Measurements from ENCODE around the gene ERC1.

ERC1 gene

GRCh38 chr12:1499351-1499750 is 508.3 kb downstream of the ERC1 start:
- no peak for FAIRE-seq

DNA sequence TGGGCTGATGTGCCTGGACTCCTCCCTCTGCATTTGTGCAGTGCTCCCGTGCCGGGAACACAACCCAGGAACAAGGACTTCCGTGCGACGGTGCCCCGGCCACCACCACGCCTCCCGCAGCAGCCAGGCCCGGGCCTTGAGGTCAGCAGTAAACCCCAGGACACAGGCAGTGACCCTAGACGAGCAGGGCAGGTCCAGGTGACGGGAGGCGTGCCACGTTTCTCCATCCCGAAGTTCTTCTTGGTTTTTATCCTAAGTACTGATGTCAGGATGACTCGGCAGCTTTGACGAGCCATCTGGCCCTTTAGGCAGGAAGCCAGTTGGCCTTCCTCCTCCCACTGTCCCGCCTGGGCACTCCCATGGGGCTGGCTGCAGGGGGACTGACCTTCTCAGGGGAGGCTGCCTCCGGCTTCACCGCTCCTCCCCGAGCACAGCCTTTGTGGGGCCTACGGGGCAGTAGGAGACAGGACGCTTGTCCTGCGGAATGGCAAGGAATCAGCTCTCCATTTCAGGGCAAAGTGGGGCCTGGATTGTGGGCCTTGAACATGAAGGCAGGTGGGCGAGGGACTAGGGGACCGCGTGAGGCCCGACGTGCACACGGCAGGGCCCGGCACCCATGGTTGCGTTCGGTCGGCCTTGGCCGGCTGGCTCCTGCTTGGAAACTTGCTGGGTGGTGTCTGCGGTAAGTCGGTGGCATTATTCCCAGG is 509.2 kb downstream of the ERC1 start:
- no peak for FAIRE-seq

- no peak for FAIRE-seq
These were observed 510.0 kb downstream of the ERC1 start for GRCh38 chr12:1501001-1501400.

GRCh38 chr12:1501695-1502378 is 510.8 kb downstream of the ERC1 start:
- no peak for FAIRE-seq

GRCh38 chr12:1502379-1502720 is 511.3 kb downstream of the ERC1 start:
- FAIRE-seq = no peak

DNA sequence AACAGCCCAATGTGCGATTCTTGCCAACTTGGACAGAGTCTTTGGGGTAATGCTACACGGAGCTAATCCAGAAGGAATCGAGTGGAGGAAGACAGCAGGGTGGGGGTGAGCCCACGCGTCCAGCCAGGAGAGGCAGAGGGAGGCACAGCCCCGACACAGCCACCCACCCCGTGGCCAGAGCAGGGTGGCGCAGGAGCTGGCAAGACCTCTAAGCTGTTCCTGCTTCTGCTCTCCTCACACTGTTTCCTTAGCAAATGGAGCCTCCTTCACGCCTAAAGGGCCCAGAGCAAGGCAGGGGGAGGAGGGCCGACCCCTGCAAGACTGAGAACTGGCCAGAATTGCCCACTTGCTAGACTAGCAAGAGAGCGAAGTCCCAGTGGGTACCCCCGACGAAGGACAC is 511.8 kb downstream of the ERC1 start:
- no peak for FAIRE-seq

DNA sequence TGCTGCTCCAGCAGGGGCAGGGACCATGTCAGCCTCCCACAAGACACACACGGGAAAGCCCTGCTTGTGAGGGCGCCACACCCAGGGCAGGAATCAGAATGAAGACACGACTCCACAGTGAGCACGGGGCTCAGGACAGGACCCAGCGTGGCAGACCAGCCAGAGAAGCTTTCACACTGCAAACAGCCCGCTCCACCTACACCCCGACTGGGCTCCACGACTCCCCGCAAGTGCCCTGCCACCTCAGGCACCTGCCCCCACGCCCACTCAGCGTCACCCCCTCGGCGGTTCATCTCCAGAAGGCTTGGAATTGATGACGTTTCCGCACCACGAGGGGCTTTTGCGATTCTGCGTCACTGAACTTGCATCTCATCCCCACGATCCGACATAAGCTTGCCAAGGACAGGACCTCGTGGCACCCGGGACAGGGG is 512.3 kb downstream of the ERC1 start:
- no peak for FAIRE-seq

DNA sequence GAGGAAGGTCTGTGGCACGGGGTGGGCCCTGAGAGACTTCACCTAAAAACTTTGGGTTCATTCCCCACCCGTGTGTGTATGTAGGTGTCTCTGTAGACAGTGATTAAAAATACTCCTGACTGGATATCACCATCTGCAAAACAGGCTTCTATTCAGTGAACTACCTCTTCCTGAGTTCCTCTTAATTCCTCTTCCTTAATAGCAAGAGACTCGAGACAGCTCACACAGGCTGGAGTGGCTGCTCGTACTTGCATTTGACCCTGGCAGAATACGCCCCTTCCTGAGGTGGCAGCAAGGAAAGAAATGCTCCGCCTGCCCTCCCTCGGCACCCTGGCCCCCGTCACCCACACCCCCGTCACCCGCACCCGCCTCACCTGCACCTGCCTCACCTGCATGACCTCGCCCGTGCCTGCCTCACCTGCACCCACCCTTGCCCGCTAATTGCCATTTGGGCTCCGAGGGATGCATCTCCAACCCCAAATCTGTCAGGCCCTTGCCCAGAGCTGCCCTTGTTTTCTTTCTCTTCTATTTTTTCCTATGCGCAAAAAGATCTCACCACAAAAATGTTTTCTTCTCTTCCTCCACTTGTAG is 513.4 kb downstream of the ERC1 start:
- FAIRE-seq = no peak

- FAIRE-seq = no peak
These were observed 513.9 kb downstream of the ERC1 start for GRCh38 chr12:1504895-1505311.

DNA sequence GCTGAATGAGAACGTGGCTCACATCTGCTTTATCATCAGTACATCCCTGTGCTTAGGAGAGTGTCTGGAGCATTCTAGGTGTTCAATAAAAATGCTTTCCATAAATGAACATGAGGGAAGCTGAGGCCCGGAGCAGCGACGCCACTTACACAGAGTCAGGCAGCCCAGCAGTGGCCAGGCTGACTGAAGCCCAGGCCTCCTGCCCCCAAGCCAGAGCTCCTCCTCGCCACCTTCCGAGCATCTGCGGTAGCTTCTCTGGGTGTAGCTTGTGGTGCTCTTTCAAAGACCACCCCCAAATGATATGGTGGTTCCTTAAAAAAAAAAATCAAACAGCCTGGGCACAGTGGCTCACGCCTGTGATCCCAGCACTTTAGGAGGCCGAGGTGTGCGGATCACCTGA is 514.6 kb downstream of the ERC1 start:
- FAIRE-seq = no peak

DNA sequence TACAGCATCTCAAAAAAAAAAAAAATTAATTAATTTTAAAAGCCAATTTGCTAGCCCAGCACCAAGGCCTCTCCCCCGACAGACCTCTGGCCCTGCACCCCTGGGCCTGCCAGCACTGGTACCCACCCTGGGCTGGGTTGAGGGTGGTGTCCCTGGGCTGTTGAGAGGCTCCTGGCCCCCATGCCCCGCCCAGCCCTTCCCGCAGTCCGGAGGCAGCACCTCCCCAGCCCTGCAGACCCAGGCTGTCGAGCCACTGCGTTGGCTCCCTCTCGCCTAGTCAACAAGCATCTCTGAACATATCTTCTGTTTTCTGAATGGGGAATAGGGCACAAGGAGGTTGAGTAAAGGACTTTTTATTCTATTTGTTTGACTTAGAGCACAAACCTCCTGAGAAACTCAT is 516.3 kb downstream of the ERC1 start:
- no peak for FAIRE-seq

- FAIRE-seq = no peak
These were observed 518.5 kb downstream of the ERC1 start for GRCh38 chr12:1509413-1510052.

DNA sequence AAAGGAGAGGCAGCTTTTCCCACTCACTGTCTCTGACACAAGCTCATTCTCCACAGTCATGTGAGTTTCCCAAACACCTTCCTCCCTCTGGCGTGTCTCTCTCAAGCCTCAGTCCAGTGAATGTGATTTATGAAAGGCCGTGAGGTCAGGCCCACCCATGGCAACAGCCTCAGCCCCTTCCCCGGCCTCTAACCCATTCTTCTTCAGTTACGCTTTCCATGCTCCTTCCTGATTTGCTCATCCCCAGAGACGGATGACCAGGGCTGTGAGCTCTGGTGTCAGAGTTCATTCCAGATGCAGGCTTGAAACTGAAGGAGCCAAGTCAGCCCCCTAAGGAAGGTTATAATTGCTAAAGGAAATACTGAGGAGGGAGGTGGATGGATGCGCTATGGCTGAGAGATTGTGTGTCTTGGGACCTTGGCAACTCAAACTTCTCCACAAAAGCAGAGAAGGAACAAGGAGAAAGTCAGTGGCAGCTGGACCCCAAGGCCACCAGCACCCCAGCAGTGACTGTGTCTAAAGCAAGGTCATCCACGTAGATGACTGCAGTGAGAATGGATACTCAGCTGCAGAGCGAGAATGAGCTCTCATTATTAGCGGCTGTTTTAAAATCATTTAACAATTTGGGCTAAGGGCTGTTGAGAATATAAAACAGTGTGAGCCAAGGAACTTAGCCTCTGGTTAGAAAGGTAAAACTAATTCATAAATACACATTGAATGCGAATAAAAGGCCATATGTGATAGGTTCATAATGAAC is 519.2 kb downstream of the ERC1 start:
- no peak for FAIRE-seq

- no peak for FAIRE-seq
These were observed 524.0 kb downstream of the ERC1 start for GRCh38 chr12:1515010-1515409.

DNA sequence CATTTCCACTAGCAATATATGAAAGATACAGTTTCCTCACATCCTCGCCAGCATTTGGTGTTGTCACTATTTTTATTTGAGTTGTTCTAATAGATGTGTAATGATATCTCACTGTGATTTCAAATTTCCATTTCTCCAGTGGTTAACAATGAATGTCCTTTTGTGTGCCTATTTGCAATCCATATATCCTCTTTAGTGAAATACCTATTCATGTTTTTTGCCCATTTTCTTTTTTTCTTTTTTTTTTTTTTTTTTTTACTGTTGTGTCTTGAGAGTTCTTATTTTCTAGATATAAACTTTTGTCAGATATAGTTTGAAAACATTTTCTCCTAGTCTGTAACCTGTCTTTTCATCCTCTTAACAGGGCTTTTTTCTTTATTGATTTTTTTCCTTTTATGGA is 524.4 kb downstream of the ERC1 start:
- FAIRE-seq = no peak

DNA sequence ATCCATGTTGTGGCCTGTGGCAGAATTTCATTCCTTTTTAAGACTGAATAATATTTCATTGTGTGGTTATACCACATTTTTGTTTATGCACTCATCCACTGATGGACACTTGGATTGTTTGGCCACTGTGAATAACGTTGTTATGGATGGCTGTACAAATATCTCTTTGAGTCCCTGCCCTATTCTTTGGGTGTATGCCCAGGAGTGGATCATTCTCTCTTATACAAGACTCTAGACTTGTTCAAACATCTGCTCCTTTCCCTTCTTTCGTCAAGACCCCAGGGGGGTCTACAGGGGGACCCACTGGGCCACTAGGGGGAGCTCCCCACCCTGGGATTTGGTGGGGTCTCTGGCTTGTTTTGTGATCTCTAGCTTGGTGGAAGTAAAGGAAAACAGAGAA is 526.0 kb downstream of the ERC1 start:
- no peak for FAIRE-seq

DNA sequence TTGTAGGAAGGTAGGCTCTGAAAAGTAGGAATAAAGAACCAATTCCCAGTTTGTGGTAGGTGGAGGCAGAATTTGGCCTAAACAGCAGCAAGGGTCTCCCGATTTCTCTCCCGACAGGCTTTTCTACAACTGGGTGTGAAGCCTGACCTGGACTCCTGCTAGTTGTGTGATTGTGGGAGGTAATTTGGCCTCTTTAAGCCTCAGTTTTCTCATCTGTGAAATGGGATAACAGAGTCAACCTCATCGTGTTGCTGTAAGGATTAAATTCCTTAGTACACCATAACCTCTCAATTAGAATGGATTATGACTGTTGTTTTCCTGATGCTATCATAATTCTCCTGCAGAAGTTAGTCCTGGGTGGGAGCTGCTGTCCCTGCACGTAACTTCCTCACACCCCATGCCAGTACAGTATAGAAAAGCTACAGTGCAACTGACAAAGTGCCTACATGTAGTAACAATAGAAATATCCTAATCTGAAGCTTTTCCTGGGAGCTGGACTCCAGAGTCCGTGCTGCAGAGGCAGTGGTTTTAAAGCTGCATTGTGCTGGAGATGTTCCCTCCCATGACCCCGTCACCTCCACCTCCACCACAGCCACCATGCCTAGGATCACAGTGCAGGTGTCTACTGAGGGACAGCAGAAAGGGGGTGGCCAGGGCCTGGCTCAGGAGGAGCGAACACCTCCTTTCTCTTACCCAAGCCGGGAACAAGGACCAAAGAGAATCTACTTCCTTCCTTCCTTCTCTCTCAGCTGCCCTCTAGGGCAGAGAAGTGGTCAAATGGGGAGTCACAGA is 526.9 kb downstream of the ERC1 start:
- no peak for FAIRE-seq

GRCh38 chr12:1518591-1519516 is 527.8 kb downstream of the ERC1 start:
- FAIRE-seq = no peak

- FAIRE-seq = no peak
These were observed 528.6 kb downstream of the ERC1 start for GRCh38 chr12:1519642-1520041.

GRCh38 chr12:1523046-1523445 is 532.0 kb downstream of the ERC1 start:
- no peak for FAIRE-seq

- FAIRE-seq = no peak
These were observed 532.6 kb downstream of the ERC1 start for GRCh38 chr12:1523558-1524050.

All from A204.1 (cell line).